ENCODE data around the gene PPP1R37. TPM values are rescaled to one million over a fixed set of nuclear protein-coding genes. Genes with fewer than 3 reads are reported as not detected.

PPP1R37 gene
- total and polyA plus RNA-seq, 2 donors (not counting 1 experiment from before 2014, with no cell fraction given) = 20.7 to 28.1 TPM

DNA sequence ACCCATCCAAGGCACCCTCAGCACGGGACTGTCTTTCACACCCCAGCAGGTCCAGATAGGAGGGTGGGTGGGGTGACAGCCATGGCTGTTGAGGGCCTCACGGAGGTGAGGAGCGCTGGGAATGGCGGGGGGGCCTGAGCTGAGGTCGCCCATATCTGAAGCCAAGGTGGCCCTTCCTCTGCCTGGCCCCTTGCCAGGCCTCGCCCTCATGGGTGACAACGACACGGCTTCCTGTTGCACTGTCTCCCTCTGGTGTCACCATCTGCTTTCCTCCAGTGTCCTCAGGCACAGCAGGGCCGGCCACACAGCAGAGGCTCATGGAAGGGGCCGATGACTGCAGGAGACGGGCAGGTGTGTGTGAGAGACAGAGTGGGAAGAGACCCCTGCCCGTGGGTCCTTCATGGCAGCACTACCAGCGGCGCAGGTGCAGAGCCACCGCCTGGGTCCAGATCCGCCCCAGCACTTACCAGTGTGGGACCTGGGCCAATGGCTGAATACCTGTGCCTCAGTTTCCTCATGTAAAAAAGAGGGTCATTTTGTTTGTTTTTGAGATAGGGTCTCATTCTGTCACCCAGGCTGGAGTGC lies 75.9 kb downstream of the PPP1R37 start:
- peaks cover 0 to 7% of the 10 kb centered on the region in 2 experiments for H3K36me3 ChIP-seq (replicated peaks in 1 of 2; ENCODE audit: control extremely low read depth in 1 of 2, control insufficient read depth in 1 of 2, extremely low read depth in 1 of 2, insufficient read depth in 2 of 2, low read length in 1 of 2)
- Mint-ChIP-seq H3K4me3 (no peak overlapping the region), H3K4me1 (peaks cover 33% of the 10 kb centered on the region), H3K9me3 (ENCODE audit: insufficient read depth) (no peaks in the 10 kb centered on the region), H3K27me3 (no peaks in the 10 kb centered on the region), H3K27ac (no peak overlapping the region)
- no peak for DNase-seq
- H3K9ac ChIP-seq (ENCODE audit: low read length) = no peak overlapping the region
- peaks cover 29 to 41% of the 10 kb centered on the region in 2 donors for H3K4me1 ChIP-seq (ENCODE audit: control insufficient read depth in 2 of 2, insufficient read depth in 2 of 2, low read length in 2 of 2)
- no peak overlapping the region for H3K4me3 ChIP-seq (ENCODE audit: control extremely low read depth in 1 of 5, extremely low read depth in 1 of 5, insufficient read depth in 1 of 5, low read depth in 2 of 5, low read length in 4 of 5)
- peaks cover 26% of the 10 kb centered on the region for H4K20me1 ChIP-seq (ENCODE audit: control insufficient read depth, insufficient read depth, low read length, poor library complexity, severe bottlenecking)
- H3K9me3 ChIP-seq (ENCODE audit: control extremely low read depth in 1 of 3, control insufficient read depth in 2 of 3, insufficient read depth in 1 of 3, low read length in 2 of 3) = no peaks in the 10 kb centered on the region
- H3K27ac ChIP-seq (ENCODE audit: low read length in 2 of 2) = no peak overlapping the region
- ATAC-seq (ENCODE audit: low read depth) = no peak
- H3K79me2 ChIP-seq (ENCODE audit: control insufficient read depth, insufficient read depth, low read length) = peaks cover 55% of the 10 kb centered on the region
- intact Hi-C loops (cut with micrococcal nuclease) = no loop called here
- ChIA-PET POLR2A (no interaction called here), CTCF (no interaction called here)
- H3K27me3 ChIP-seq (replicated peaks in 1 of 4; ENCODE audit: control extremely low read depth in 1 of 4, control insufficient read depth in 3 of 4, insufficient read depth in 4 of 4, low read length in 3 of 4) = no peaks in the 10 kb centered on the region
- TF ChIP-seq, protein P1, sequence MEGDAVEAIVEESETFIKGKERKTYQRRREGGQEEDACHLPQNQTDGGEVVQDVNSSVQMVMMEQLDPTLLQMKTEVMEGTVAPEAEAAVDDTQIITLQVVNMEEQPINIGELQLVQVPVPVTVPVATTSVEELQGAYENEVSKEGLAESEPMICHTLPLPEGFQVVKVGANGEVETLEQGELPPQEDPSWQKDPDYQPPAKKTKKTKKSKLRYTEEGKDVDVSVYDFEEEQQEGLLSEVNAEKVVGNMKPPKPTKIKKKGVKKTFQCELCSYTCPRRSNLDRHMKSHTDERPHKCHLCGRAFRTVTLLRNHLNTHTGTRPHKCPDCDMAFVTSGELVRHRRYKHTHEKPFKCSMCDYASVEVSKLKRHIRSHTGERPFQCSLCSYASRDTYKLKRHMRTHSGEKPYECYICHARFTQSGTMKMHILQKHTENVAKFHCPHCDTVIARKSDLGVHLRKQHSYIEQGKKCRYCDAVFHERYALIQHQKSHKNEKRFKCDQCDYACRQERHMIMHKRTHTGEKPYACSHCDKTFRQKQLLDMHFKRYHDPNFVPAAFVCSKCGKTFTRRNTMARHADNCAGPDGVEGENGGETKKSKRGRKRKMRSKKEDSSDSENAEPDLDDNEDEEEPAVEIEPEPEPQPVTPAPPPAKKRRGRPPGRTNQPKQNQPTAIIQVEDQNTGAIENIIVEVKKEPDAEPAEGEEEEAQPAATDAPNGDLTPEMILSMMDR (IDR thresholded peaks at IDR 0.05) = no peak
- TF ChIP-seq EZH2 (IDR thresholded peaks at IDR 0.05; ENCODE audit: borderline replicate concordance, insufficient read depth, low read depth, low read length, poor library complexity, severe bottlenecking) = no peak
- H2AFZ ChIP-seq (ENCODE audit: insufficient read depth, low read depth, low read length, poor library complexity, severe bottlenecking) = no peak overlapping the region
- H3K4me2 ChIP-seq (replicated peaks; ENCODE audit: low read depth, low read length, poor library complexity, severe bottlenecking) = no peak overlapping the region
- 94% methylated on average over 16 of the region's 16 CpGs for WGBS (ENCODE audit: insufficient coverage)

DNA sequence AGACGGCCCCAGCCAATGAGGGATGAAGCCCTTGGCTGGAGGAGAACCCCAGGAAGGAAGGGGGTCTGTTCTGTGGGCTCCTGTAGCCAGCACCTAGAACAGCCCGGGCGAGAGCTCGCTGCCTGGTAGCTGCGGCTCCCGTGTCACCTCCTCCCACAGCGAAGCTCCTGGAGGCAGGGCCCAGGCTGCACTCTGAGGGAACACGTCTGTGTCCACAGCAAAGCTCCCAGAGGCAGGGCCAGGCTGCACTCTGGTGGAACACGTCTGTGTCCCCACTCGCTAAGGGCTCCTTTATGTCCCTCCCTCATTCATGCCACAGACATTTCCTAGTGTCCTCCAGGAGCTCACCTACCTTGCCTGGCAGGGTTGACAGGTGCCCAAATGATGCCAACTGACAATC lies 76.6 kb downstream of the PPP1R37 start:
- peaks cover 23 to 38% of the 10 kb centered on the region in 2 donors for H3K4me1 ChIP-seq (ENCODE audit: control insufficient read depth in 2 of 2, insufficient read depth in 2 of 2, low read length in 2 of 2)
- H3K79me2 ChIP-seq (ENCODE audit: control insufficient read depth, insufficient read depth, low read length) = peaks cover 63% of the 10 kb centered on the region
- TF ChIP-seq, protein P1 (IDR thresholded peaks at IDR 0.05) = no peak
- no peak for TF ChIP-seq EZH2 (IDR thresholded peaks at IDR 0.05; ENCODE audit: borderline replicate concordance, insufficient read depth, low read depth, low read length, poor library complexity, severe bottlenecking)
- H3K36me3 ChIP-seq (replicated peaks in 1 of 2; ENCODE audit: control extremely low read depth in 1 of 2, control insufficient read depth in 1 of 2, extremely low read depth in 1 of 2, insufficient read depth in 2 of 2, low read length in 1 of 2) = peaks cover 0 to 7% of the 10 kb centered on the region in 2 experiments
- H3K4me2 ChIP-seq (replicated peaks; ENCODE audit: low read depth, low read length, poor library complexity, severe bottlenecking) = no peak overlapping the region
- no peak overlapping the region for H3K27ac Mint-ChIP-seq
- no peaks in the 10 kb centered on the region for H3K9me3 Mint-ChIP-seq (ENCODE audit: insufficient read depth)
- peaks cover 26% of the 10 kb centered on the region for H4K20me1 ChIP-seq (ENCODE audit: control insufficient read depth, insufficient read depth, low read length, poor library complexity, severe bottlenecking)
- H3K9me3 ChIP-seq (ENCODE audit: control extremely low read depth in 1 of 3, control insufficient read depth in 2 of 3, insufficient read depth in 1 of 3, low read length in 2 of 3) = no peaks in the 10 kb centered on the region
- peaks cover 26% of the 10 kb centered on the region for H3K4me1 Mint-ChIP-seq
- ChIA-PET POLR2A (no interaction called here), CTCF (interaction anchor here (0.6 kb wide), 1 partner anchor 20 kb away, joined by 3 read pairs; no protein-coding TSS in a partner anchor)
- H3K27me3 Mint-ChIP-seq = no peaks in the 10 kb centered on the region
- over 99% methylated on average over 10 of the region's 10 CpGs for WGBS (ENCODE audit: insufficient coverage)
- DNase-seq (no peak), ATAC-seq (ENCODE audit: low read depth) (no peak)
- intact Hi-C loops (cut with micrococcal nuclease) = no loop called here
- H3K4me3 Mint-ChIP-seq = no peak overlapping the region
- no peak overlapping the region for H3K4me3 ChIP-seq (ENCODE audit: control extremely low read depth in 1 of 5, extremely low read depth in 1 of 5, insufficient read depth in 1 of 5, low read depth in 2 of 5, low read length in 4 of 5)
- H3K27ac ChIP-seq (ENCODE audit: low read length in 2 of 2) = no peak overlapping the region
- H3K9ac ChIP-seq (ENCODE audit: low read length) = no peak overlapping the region
- H2AFZ ChIP-seq (ENCODE audit: insufficient read depth, low read depth, low read length, poor library complexity, severe bottlenecking) = no peak overlapping the region
- H3K27me3 ChIP-seq (replicated peaks in 1 of 4; ENCODE audit: control extremely low read depth in 1 of 4, control insufficient read depth in 3 of 4, insufficient read depth in 4 of 4, low read length in 3 of 4) = no peaks in the 10 kb centered on the region
